Stimulated activated naive CD4-positive, alpha-beta T cell (primary cell): ENCODE results near the gene CIITA.
"Not testable (repeated sequence)": the region's sequence is repeated elsewhere in the genome, so short reads cannot be mapped to it uniquely, and the experiment has no call there.

Source experiments
- DNase-seq, 6 experiments: peaks; one replicate each; lab custom pipeline; 2025; lab: John Stamatoyannopoulos, UW

CIITA gene, protein sequence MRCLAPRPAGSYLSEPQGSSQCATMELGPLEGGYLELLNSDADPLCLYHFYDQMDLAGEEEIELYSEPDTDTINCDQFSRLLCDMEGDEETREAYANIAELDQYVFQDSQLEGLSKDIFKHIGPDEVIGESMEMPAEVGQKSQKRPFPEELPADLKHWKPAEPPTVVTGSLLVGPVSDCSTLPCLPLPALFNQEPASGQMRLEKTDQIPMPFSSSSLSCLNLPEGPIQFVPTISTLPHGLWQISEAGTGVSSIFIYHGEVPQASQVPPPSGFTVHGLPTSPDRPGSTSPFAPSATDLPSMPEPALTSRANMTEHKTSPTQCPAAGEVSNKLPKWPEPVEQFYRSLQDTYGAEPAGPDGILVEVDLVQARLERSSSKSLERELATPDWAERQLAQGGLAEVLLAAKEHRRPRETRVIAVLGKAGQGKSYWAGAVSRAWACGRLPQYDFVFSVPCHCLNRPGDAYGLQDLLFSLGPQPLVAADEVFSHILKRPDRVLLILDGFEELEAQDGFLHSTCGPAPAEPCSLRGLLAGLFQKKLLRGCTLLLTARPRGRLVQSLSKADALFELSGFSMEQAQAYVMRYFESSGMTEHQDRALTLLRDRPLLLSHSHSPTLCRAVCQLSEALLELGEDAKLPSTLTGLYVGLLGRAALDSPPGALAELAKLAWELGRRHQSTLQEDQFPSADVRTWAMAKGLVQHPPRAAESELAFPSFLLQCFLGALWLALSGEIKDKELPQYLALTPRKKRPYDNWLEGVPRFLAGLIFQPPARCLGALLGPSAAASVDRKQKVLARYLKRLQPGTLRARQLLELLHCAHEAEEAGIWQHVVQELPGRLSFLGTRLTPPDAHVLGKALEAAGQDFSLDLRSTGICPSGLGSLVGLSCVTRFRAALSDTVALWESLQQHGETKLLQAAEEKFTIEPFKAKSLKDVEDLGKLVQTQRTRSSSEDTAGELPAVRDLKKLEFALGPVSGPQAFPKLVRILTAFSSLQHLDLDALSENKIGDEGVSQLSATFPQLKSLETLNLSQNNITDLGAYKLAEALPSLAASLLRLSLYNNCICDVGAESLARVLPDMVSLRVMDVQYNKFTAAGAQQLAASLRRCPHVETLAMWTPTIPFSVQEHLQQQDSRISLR

DNA sequence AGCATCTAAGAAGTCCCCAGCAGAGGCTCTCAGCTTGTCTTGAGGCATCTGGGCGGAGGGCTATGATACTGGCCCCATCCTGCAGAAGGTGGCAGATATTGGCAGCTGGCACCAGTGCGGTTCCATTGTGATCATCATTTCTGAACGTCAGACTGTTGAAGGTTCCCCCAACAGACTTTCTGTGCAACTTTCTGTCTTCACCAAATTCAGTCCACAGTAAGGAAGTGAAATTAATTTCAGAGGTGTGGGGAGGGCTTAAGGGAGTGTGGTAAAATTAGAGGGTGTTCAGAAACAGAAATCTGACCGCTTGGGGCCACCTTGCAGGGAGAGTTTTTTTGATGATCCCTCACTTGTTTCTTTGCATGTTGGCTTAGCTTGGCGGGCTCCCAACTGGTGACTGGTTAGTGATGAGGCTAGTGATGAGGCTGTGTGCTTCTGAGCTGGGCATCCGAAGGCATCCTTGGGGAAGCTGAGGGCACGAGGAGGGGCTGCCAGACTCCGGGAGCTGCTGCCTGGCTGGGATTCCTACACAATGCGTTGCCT, at the start of gene CIITA:
Gene CIITA (plus strand): TSS at position 404 of the 543 bp plus-strand sequence. CDS start 129 bp downstream, at position 533.
- peak in 1 of 6 experiments; percentile 3 for DNase-seq

DNA sequence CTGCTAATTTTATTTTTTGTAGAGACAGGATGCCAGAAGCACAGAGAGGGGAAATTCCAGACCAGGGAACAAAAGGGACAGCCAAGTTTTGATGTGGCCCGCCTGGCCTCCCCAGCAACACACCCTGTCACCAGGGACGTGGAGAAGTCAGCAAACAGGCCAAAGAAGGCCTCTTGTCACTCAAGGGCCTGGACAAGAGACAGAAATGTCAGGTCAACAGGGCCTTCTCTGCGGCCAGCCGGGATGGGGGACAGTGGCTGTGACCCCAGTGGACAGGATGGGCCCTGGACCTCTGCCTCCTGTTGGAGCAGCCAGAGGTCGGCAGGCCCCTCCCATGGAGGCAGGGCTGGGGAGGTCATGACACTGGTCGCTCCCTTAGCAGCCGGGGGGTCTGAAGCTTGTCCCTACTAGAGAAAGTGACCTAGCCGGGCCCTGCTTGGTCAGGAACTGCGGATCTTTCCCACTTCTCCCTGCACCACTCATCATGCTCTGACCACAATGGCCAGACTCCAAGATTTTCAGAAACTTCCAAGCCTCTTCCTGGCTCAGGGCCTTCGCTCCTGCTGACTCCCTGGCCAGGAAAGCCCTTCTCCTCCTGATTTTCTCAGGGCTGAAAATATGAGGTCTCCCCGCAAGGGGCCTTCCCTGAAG, 49.2 kb upstream of the CIITA start:
- no peak for DNase-seq

DNA sequence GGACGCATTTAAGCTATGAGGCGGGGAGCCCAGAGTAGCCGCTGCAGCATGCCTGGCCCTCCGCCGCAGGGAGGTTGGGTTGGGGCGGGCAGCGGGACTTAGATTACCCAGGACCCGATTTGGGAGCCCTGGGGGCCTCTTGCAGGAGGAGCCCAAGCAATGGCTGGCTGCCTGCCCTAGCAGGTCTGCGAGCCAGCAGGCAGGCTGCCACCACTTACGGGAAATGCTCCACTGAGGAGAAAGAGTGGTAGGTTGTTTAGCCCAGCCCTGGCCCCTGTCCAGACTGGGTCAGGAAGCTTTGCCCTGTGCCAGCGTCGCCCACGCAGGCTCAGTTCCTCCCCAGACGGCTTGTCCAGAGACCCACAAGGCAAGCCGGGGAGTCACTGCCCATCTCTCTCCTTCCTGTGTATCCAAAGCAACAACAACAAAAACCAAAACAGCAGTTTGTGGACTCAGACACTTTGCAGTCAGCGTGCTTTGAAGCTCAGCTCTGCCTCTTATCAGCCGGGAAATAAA, 48.1 kb upstream of the CIITA start:
- no peak for DNase-seq

DNA sequence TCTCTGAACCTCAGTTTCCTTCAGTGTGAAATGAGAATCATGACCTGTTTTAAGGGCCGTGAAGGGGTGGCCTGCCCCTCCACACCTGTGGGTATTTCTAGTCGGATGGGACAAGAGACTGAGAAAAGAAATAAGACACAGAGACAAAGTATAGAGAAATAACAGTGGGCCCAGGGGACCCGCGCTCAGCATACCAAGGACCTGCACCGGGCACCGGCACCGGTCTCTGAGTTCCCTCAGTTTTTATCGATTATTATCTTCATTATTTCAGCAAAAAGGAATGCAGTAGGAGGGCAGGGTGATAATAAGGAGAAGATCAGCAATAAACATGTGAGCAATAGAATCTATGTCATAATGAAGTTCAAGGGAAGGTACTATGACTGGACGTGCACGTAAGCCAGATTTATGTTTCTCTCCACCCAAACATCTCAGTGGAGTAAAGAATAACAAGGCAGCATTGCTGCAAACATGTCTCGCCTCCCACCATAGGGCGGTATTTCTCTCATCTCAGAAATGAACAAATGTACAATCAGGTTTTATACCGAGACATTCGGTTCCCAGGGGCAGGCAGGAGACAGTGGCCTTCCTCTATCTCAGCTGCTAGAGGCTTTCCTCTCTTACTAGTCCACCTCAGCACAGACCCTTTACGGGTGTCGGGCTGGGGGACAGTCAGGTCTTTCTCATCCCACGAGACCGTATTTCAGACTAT, 47.5 kb upstream of the CIITA start:
- not testable (repeated sequence) for DNase-seq

DNA sequence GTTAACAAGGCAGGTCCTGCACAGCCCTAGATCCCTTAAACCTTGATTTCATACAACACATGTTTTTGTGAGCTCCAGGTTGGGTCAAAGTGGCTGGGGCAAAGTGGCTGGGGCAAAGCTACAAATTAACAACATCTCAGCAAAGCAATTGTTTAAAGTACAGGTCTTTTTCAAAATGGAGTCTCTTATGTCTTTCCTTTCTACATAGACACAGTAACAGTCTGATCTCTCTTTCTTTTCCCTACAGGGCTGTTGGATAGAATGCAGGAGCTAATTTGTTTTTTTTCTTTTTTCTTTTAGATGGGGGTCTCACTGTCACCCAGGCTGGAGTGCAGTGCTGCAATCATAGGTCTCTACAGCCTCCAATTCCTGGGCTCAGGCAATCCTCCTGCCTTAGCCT, 46.8 kb upstream of the CIITA start:
- not testable (repeated sequence) for DNase-seq

DNA sequence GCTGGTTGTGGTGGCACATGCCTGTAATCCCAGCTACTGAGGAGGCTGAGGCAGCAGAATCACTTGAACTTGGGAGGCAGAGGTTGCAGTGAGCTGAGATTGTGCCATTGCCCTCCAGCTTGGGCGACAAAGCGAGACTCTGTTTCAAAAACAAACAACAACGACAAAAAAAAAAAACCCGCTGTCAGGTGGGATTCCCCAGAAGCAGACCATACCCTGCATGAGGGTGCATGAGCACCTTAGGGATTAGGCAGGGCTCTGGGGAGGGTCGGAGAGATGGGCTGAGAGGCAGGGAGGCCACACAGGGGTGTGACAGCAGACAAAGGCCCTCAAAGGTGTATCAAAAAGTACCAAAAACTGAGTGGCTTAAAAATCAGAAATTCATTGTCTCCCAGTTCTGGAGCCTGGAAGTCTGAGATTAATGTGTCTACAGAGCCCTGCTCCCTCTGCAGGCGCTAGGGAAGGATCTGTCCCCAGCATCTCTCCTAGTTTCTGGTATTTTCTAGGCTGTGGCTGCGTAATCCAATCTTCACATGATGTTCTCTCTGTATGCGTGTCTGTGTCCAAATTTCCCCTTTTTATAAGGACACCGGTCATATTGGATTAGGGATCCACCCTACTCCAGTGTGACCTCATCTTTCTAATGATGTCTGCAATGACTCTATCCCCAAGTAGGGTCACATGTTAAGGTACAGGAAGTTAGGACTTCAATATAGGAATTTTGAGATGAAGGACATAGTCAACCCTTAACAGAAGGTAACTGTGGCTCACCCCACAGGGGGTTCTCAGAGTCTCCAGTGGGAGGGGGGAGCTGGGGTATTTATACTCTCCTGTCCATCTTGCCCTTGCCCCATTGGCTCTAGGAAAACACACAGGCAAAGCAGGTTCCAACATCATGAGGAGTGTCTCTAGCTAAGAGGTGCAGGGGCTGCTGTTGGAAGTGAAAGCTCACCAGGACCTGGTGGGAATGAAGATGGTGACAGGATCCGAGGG, 44.8 kb upstream of the CIITA start:
- DNase-seq: no peak

DNA sequence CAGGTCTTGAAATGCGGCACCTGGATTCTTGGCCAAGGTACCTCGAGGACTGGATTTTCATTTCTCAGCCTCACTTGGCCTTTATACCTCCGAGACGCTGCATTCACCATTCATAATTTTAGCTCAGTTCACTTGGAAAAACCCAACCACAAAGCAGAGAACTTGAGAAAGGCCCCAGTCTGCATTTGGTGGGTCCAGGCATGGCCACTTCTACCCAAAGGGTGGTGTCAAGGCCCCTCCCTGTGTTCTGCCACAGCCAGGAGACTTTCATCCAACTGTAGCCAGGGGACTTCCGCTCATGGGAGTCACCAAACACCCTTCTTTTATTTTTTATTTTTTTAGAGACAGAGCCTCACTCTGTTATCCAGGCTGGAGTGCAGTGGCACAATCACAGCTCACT, 43.7 kb upstream of the CIITA start:
- no peak for DNase-seq

DNA sequence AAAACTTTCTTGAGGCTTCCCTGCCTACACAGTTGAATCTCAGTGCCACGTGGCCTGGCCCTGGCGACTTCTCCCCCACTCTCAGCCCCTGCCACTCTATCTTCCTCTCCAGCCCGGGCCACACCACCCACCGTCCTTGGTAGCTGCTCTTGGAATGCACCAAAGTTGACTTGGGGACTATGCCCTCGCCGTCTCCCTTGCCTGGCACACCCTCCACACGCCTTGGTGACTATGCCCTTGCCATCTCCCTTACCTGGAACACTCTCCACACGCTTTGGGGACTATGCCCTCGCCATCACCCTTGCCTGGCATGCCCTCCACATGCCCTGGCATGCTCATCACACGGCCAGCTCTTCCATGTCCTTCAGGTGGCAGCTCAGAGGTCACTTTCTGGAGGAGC, 42.9 kb upstream of the CIITA start:
- DNase-seq: no peak

DNA sequence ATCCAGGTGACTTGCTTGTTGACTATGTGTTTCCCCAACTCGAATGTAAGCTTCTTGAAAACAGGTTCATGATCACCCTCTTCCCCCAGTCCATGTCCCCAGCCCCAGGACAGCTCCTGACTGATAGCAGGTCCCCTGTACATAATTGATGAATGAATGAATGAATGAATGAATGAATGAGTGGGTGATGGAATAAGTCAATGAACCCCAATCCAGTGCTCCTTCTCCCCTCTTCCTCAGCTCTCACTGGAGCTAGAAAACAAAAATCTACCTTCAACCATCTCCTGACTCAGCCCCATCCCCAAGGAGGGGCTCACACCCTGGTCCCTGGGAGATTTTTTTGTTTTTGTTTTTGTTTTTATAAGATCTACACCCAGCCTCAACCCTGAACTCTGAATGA, 42.2 kb upstream of the CIITA start:
- no peak for DNase-seq

DNA sequence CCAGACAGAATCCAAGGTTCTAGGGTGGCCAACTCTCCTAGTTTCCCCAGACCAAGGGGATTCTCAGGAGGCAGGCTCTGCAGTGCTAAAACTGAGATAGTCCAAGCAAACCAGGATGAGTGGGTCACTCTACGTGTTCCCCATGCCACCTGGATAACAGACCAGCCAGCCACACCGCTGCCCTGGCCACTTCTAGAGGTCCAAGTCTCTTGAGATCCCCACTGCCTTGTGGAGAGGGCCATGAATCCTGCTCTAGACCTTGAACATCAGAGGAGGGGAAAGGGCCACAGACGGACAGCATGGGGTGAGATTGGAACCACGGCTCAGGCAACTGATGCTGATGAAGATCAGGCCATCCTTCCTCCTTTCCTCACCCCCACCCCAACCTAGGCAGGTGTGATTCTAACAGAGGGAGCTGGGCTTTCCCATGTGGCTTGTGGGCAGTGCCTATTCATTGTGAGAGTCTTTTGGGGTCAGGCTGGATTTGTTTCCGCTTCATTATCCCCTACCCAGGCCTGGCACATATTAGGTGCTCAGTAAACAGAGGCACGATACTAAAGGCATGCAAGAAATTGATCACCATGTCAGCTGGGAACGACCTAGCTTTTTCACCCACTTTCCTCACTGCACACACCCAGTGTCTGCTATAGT, 41.6 kb upstream of the CIITA start:
- DNase-seq: no peak

DNA sequence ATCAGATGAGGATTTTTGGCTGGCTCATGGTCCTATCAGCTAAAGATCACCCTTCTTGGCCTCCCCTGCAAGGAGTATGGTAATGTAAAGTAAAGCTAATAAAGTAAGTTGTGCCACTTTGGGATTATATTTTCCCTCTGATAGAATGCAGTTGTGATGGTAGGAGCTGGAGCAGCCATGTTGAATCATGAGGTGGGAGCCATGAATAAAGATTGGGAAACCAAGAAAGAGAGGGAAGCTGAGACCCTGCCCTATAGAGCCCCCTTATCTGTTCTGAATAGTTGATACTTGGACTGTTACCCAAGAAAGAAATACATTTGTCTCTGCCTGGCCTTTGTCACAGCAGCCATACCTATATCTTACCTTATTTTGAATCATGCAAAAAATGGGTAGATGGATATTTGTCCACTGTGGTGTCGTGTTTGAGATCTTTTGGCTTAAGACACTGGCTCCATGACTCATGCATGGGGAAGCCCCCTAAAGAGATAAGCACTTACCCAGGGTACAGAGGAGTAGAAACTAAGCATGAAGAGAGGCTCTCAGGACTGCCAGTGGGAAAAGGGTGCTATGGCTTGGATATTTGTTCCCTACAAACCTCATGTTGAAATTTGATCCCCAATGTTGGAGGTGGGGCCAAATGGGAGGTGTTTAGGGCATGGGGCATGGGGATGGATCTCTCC, 40.7 kb upstream of the CIITA start:
- DNase-seq: no peak

DNA sequence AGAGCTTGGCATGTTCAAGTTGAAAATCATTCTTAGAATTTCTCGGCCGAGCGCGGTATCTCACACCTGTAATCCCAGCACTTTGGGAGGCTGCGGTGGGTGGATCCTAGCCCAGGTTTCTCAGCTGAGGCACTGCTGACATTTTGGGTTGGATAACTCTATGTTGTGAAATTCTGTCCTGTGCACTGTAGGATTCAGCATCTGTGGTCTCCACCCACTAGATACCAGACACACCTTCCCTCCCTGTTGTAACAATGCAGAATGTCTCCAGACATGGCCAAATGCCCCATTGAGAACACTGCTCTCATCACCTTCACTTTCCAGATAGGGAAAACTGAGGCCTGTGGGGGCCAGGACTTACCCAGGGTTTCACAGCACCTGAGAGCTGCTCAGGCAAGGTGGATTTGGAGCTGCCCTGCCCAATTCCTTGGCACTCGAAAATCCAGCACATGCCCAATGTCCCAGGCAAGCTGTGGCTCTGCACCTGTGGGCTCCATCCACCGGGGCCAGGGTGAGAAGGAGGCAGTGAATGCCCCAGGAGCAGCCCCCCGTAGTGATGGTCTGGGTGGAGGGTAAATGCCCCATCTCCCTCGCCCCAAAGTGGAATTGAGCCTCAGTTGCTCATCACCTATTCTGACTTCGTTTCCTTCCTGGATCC, 38.3 kb upstream of the CIITA start:
- DNase-seq: no peak

DNA sequence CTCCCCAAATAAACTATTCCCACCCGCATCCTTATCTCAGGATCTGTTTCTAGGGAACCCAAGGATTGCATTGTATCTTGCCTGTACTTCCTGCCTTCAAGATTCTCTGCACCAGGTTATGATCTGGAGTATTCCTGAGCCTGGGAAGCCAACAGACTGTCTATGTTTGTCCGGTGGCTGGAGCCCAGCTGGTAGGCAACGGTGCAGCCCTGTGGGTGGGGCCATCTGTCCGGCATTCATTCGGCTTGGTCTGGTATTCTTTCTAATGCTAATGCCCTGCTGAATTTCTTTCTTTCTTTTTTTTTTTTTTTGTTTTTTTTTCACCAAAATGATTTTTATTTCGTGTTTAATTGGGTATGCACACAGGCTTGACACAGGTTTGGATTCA, 37.7 kb upstream of the CIITA start:
- no peak for DNase-seq

DNA sequence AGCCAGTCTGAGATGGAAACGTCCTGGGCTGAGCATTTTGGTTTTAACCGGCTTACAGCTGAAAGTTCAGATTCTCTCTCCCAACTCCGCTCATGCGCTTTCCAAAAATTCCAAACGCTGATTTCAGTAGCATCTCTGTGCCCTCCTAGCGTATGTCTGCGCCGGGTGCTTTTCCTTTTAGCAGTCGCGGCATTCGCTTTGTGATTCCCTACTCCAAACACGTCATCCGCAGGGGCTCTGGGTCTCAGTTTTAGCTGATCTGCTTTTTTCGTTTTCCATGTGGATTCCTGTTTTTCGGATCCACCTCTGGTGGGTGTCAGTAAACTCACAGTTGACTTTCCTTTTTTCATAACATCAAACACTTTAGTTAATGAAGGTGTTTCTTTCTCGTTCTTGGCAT, 36.3 kb upstream of the CIITA start:
- DNase-seq: no peak

DNA sequence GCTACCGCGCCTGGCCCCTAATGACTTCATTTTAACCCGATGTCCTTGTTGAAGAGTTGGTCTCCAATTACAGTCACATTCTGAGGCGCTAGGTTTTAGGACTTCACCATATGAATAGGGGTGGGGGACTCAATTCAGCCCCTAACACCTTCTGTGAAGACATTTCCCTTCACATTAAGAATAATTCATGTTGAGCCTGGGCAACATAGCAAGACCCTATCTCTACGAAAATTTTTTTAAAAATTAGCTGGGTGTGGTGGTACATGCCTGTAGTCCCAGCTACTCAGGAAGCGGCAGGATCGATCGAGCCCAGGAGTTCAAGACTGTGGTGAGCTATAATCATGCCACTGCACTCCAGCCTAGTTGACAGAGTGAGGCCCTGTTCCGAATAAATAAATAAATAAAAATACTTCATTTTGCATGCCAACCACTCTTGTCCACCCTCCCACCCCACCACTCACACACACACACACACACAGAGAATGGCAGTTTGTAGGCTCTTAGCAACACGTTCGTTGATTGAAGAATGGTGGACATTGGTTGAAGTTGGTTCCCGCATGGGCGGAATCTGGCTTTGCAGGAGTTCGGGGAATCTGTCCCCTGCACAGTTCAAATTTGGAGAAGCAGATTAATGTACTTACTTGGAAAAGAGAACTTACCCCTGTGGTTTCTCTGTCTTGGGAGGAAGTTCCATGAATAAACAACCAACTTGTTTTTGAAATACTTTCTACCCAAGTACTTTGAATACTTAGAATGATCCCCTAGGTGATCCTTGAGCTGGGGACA, 30.6 kb upstream of the CIITA start:
- DNase-seq: no peak

DNA sequence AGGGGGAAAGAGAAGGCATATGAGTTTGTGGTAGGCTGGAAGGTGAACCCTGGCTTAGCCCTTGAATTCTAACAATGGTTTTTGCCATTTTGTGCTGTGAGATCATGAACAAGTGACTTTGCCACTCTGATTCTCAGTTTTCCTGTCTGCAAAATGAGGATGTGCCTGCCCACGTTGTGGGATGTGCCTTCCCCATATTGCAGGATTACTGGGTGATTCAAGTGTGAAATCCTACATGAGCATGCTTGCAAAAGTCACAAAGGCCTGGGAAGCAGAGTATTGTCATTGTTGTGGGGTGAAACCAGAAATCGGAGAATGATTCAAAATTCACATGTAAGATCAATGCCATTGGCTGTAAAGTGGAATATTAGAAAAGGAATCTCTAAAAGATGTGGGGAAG, 29.8 kb upstream of the CIITA start:
- DNase-seq: no peak
